Superior temporal gyrus (tissue), 1 donor: ENCODE results near the gene EFEMP1.
"Not testable (repeated sequence)": the region's sequence is repeated elsewhere in the genome, so short reads cannot be mapped to it uniquely, and the experiment has no call there.

Source experiments
- DNase-seq: peaks from one replicate; pipeline ENCODE4 v3.0.0-alpha.2; 2016; ENCODE audit errors: extremely low spot score

Gene EFEMP1

GRCh38 chr2:55827855-55828254 lies 95.7 kb downstream of the EFEMP1 start:
- no peak for DNase-seq

GRCh38 chr2:55827428-55827827 lies 96.2 kb downstream of the EFEMP1 start:
- not testable (repeated sequence) for DNase-seq

- DNase-seq = no peak
These were observed 97.3 kb downstream of the EFEMP1 start for GRCh38 chr2:55826246-55826645.

GRCh38 chr2:55824551-55825096 lies 99.0 kb downstream of the EFEMP1 start:
- no peak for DNase-seq
